Measurements from ENCODE around the gene USF1.

DNA sequence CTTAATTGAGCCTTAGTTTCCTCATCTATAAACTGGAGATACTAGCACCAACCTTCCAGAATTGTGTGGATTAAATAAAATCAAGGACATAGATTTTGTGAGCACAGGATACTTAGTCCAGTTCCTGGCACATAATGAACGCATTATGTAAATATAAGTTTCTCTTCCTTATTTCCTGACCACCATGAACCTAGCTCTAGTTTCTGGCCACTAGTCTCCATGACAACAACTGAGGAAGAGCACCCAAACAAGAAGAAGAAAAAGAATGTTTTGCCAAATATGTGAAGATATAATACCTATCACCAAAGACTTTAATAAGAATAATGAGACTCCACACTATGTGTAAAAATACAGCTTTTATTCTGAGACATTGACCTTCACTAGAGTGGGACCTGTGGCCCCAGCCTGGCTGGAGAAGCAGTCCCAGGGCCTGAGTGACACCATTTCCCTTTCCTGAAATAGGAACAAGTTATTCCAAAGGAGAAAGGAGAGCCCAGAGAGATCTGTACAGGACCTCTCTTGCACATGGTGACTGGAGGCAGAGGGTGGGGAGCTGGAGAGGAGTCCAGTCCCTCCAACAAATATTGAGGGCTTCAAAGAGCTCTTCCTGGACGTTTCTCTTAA lies 940 bp upstream of the USF1 start:
- TF ChIP-seq, protein P1, sequence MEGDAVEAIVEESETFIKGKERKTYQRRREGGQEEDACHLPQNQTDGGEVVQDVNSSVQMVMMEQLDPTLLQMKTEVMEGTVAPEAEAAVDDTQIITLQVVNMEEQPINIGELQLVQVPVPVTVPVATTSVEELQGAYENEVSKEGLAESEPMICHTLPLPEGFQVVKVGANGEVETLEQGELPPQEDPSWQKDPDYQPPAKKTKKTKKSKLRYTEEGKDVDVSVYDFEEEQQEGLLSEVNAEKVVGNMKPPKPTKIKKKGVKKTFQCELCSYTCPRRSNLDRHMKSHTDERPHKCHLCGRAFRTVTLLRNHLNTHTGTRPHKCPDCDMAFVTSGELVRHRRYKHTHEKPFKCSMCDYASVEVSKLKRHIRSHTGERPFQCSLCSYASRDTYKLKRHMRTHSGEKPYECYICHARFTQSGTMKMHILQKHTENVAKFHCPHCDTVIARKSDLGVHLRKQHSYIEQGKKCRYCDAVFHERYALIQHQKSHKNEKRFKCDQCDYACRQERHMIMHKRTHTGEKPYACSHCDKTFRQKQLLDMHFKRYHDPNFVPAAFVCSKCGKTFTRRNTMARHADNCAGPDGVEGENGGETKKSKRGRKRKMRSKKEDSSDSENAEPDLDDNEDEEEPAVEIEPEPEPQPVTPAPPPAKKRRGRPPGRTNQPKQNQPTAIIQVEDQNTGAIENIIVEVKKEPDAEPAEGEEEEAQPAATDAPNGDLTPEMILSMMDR (conservative IDR thresholded peaks at IDR 0.05; ENCODE audit: low read depth, low read length) = no peak
- no peak for TF ChIP-seq EZH2 (IDR thresholded peaks at IDR 0.05; ENCODE audit: borderline replicate concordance, low read depth, low read length, poor library complexity, severe bottlenecking)
